ENCODE results near the gene PRR29.

PRR29 gene

GRCh38 chr17:64042700-64043485 lies 44.7 kb downstream of the PRR29 start:
- DNase-seq (ENCODE audit: low read depth) = no peak

GRCh38 chr17:64045176-64045575 lies 47.0 kb downstream of the PRR29 start:
- DNase-seq (ENCODE audit: low read depth) = no peak

GRCh38 chr17:64048805-64049204 lies 50.7 kb downstream of the PRR29 start:
- DNase-seq (ENCODE audit: low read depth) = no peak

GRCh38 chr17:64051153-64051552 lies 53.0 kb downstream of the PRR29 start:
- no peak for DNase-seq (ENCODE audit: low read depth)

- no peak for DNase-seq (ENCODE audit: low read depth)
Observed at GRCh38 chr17:64053101-64053500, 55.0 kb downstream of the PRR29 start.
